BE2C (cell line): ENCODE results near the gene SERGEF.
A peak's percentile ranks its signal among the peaks of the same experiment; 100 is the strongest.

Experiments
- DNase-seq: peaks from one replicate; pipeline ENCODE4 v3.0.0-alpha.2; 2020
- H3K27me3 ChIP-seq: fragments of 250-450 bp; sonication (Bioruptor Pico); 2 replicates; pipeline ENCODE4 v1.5.1; 2020; ENCODE audit warnings: mild to moderate bottlenecking
- H3K36me3 ChIP-seq: fragments of 250-450 bp; sonication (Bioruptor Pico); 2 replicates; pipeline ENCODE4 v1.5.1; 2020; ENCODE audit warnings: mild to moderate bottlenecking
- H3K4me1 ChIP-seq: fragments of 250-450 bp; sonication (Bioruptor Pico); 2 replicates; pipeline ENCODE4 v1.5.1; 2020
- H3K4me3 ChIP-seq: 2 replicates; pipeline ENCODE4 v1.5.1; 2011; ENCODE audit warnings: low read depth, low read length
- H3K9me3 ChIP-seq: fragments of 250-450 bp; sonication (Bioruptor Pico); 2 replicates; pipeline ENCODE4 v1.5.1; 2020
- CTCF ChIP-seq: IDR thresholded peaks from 2 replicates; pipeline ENCODE4 v1.5.1; 2012; ENCODE audit warnings: mild to moderate bottlenecking, low read depth, low read length

Gene SERGEF

GRCh38 chr11:18046116-18046777 lies 33.4 kb upstream of the SERGEF start, which contains the start of gene TPH1:
TPH1 (minus strand) TSS chr11:18046269; CDS start chr11:18040762, 5,507 bp downstream.
- TF ChIP-seq CTCF, result no peak
- no peak within 1 kb of the TSS for H3K4me3 ChIP-seq
- H3K36me3 ChIP-seq, result no peaks in the 10 kb centered on the region
- H3K9me3 ChIP-seq, result no peaks in the 10 kb centered on the region
- DNase-seq, result peak; percentile 49
- H3K27me3 ChIP-seq, result peaks cover 19% of the 10 kb centered on the region
- no peaks in the 10 kb centered on the region for H3K4me1 ChIP-seq

GRCh38 chr11:18036456-18036855 lies 23.6 kb upstream of the SERGEF start:
- no peaks in the 10 kb centered on the region for H3K27me3 ChIP-seq
- no peaks in the 10 kb centered on the region for H3K36me3 ChIP-seq
- TF ChIP-seq CTCF, result no peak
- no peaks in the 10 kb centered on the region for H3K9me3 ChIP-seq
- H3K4me3 ChIP-seq, result no peak overlapping the region
- DNase-seq, result no peak
- no peaks in the 10 kb centered on the region for H3K4me1 ChIP-seq

GRCh38 chr11:18027475-18027874 lies 14.6 kb upstream of the SERGEF start:
- no peaks in the 10 kb centered on the region for H3K4me1 ChIP-seq
- H3K36me3 ChIP-seq, result no peaks in the 10 kb centered on the region
- DNase-seq, result no peak
- H3K27me3 ChIP-seq, result no peaks in the 10 kb centered on the region
- TF ChIP-seq CTCF, result no peak
- H3K4me3 ChIP-seq, result no peak overlapping the region
- no peaks in the 10 kb centered on the region for H3K9me3 ChIP-seq

- DNase-seq, result no peak
These were observed 9.6 kb upstream of the SERGEF start for GRCh38 chr11:18022419-18022818.

GRCh38 chr11:18019650-18020049 lies 6.8 kb upstream of the SERGEF start:
- TF ChIP-seq CTCF, result no peak
- H3K4me1 ChIP-seq, result no peaks in the 10 kb centered on the region
- no peak overlapping the region for H3K4me3 ChIP-seq
- no peaks in the 10 kb centered on the region for H3K27me3 ChIP-seq
- no peaks in the 10 kb centered on the region for H3K9me3 ChIP-seq
- DNase-seq, result no peak
- H3K36me3 ChIP-seq, result no peaks in the 10 kb centered on the region

More at GRCh38 chr11:18022419-18022818, 9.6 kb upstream of the SERGEF start:
- no peak overlapping the region for H3K4me3 ChIP-seq
- TF ChIP-seq CTCF, result no peak
- H3K27me3 ChIP-seq, result no peaks in the 10 kb centered on the region
- no peaks in the 10 kb centered on the region for H3K36me3 ChIP-seq
- no peaks in the 10 kb centered on the region for H3K9me3 ChIP-seq
- no peaks in the 10 kb centered on the region for H3K4me1 ChIP-seq

GRCh38 chr11:18016789-18017188 lies 3.9 kb upstream of the SERGEF start:
- no peak for TF ChIP-seq CTCF
- Histone ChIP-seq H3K4me1 (no peaks in the 10 kb centered on the region), H3K9me3 (no peaks in the 10 kb centered on the region), H3K36me3 (no peaks in the 10 kb centered on the region), H3K4me3 (no peak overlapping the region), H3K27me3 (peaks cover 6% of the 10 kb centered on the region; the same call in 1 of the 2 replicates)
- no peak for DNase-seq
